ENCODE data around the gene PRR15L. TPM values are rescaled to one million over a fixed set of nuclear protein-coding genes. Genes with fewer than 3 reads are reported as not detected.
"Not testable (repeated sequence)": the region's sequence is repeated elsewhere in the genome, so short reads cannot be mapped to it uniquely, and the experiment has no call there.

Gene PRR15L
- total and polyA plus RNA-seq, 2 donors, result 1.2 to 3.4 TPM

GRCh38 chr17:47927821-47928400 is 29.8 kb downstream of the PRR15L start:
- no peak for DNase-seq (ENCODE audit: extremely low spot score)
- Histone ChIP-seq H3K27ac (ENCODE audit: low read depth) (no peak overlapping the region), H3K4me1 (ENCODE audit: insufficient read depth) (no peaks in the 10 kb centered on the region), H3K4me3 (ENCODE audit: low read depth, low read length) (no peak overlapping the region), H3K36me3 (ENCODE audit: insufficient read depth) (peaks cover 5% of the 10 kb centered on the region)
- 92% methylated on average over 20 of the region's 20 CpGs for WGBS

GRCh38 chr17:47925678-47925988 is 32.0 kb downstream of the PRR15L start:
- Histone ChIP-seq H3K27ac (ENCODE audit: low read depth) (no peak overlapping the region), H3K4me3 (ENCODE audit: low read depth, low read length) (no peak overlapping the region), H3K4me1 (ENCODE audit: insufficient read depth) (no peaks in the 10 kb centered on the region), H3K36me3 (ENCODE audit: insufficient read depth) (peaks cover 5% of the 10 kb centered on the region)
- DNase-seq (ENCODE audit: extremely low spot score), result no peak
- WGBS, result 85% methylated on average over 3 of the region's 3 CpGs

GRCh38 chr17:47924785-47925677 is 32.7 kb downstream of the PRR15L start:
- Histone ChIP-seq H3K4me1 (ENCODE audit: insufficient read depth) (no peaks in the 10 kb centered on the region), H3K36me3 (ENCODE audit: insufficient read depth) (peaks cover 5% of the 10 kb centered on the region), H3K27ac (ENCODE audit: low read depth) (no peak overlapping the region), H3K4me3 (ENCODE audit: low read depth, low read length) (no peak overlapping the region)
- WGBS, result 89% methylated on average over 23 of the region's 23 CpGs
- DNase-seq (ENCODE audit: extremely low spot score), result no peak

GRCh38 chr17:47919889-47920288 is 37.8 kb downstream of the PRR15L start:
- not testable (repeated sequence) for H3K27ac ChIP-seq (ENCODE audit: low read depth); H3K36me3 ChIP-seq (ENCODE audit: insufficient read depth); DNase-seq (ENCODE audit: extremely low spot score); H3K4me3 ChIP-seq (ENCODE audit: low read depth, low read length); H3K4me1 ChIP-seq (ENCODE audit: insufficient read depth)
- 96% methylated on average over 14 of the region's 14 CpGs for WGBS

- DNase-seq (ENCODE audit: extremely low spot score), result no peak
- 91% methylated on average over 2 of the region's 2 CpGs for WGBS
- Histone ChIP-seq H3K4me1 (ENCODE audit: insufficient read depth) (no peaks in the 10 kb centered on the region), H3K27ac (ENCODE audit: low read depth) (no peak overlapping the region), H3K36me3 (ENCODE audit: insufficient read depth) (peaks cover 2% of the 10 kb centered on the region), H3K4me3 (ENCODE audit: low read depth, low read length) (no peak overlapping the region)
These were observed 38.7 kb downstream of the PRR15L start for GRCh38 chr17:47918991-47919390.

GRCh38 chr17:47918006-47918405 is 39.7 kb downstream of the PRR15L start:
- peaks cover under 1% of the 10 kb centered on the region for H3K36me3 ChIP-seq (ENCODE audit: insufficient read depth)
- DNase-seq (ENCODE audit: extremely low spot score), result no peak
- no peak overlapping the region for H3K27ac ChIP-seq (ENCODE audit: low read depth)
- 73% methylated on average over 2 of the region's 2 CpGs for WGBS
- no peak overlapping the region for H3K4me3 ChIP-seq (ENCODE audit: low read depth, low read length)
- H3K4me1 ChIP-seq (ENCODE audit: insufficient read depth), result no peaks in the 10 kb centered on the region

GRCh38 chr17:47917581-47917980 is 40.1 kb downstream of the PRR15L start:
- no peak overlapping the region for H3K27ac ChIP-seq (ENCODE audit: low read depth)
- 71% methylated on average over 2 of the region's 2 CpGs for WGBS

GRCh38 chr17:47916489-47917208 is 41.0 kb downstream of the PRR15L start:
- no peak overlapping the region for H3K4me3 ChIP-seq (ENCODE audit: low read depth, low read length)
- no peak overlapping the region for H3K27ac ChIP-seq (ENCODE audit: low read depth)
- no peaks in the 10 kb centered on the region for H3K4me1 ChIP-seq (ENCODE audit: insufficient read depth)
- 90% methylated on average over 19 of the region's 19 CpGs for WGBS
- H3K36me3 ChIP-seq (ENCODE audit: insufficient read depth), result no peaks in the 10 kb centered on the region
- DNase-seq (ENCODE audit: extremely low spot score), result no peak

More at GRCh38 chr17:47917581-47917980, 40.1 kb downstream of the PRR15L start:
- DNase-seq (ENCODE audit: extremely low spot score), result no peak
- Histone ChIP-seq H3K36me3 (ENCODE audit: insufficient read depth) (no peaks in the 10 kb centered on the region), H3K4me1 (ENCODE audit: insufficient read depth) (no peaks in the 10 kb centered on the region), H3K4me3 (ENCODE audit: low read depth, low read length) (no peak overlapping the region)

GRCh38 chr17:47915776-47916398 is 41.8 kb downstream of the PRR15L start:
- DNase-seq (ENCODE audit: extremely low spot score), result no peak
- Histone ChIP-seq H3K4me1 (ENCODE audit: insufficient read depth) (no peaks in the 10 kb centered on the region), H3K27ac (ENCODE audit: low read depth) (no peak overlapping the region), H3K4me3 (ENCODE audit: low read depth, low read length) (no peak overlapping the region), H3K36me3 (ENCODE audit: insufficient read depth) (no peaks in the 10 kb centered on the region)
- WGBS, result 64% methylated on average over 12 of the region's 12 CpGs

GRCh38 chr17:47914306-47914948 is 43.3 kb downstream of the PRR15L start:
- no peak for DNase-seq (ENCODE audit: extremely low spot score)
- WGBS, result 63% methylated on average over 4 of the region's 4 CpGs
- H3K4me3 ChIP-seq (ENCODE audit: low read depth, low read length), result no peak overlapping the region

GRCh38 chr17:47913050-47913449 is 44.6 kb downstream of the PRR15L start:
- Histone ChIP-seq H3K4me1 (ENCODE audit: insufficient read depth) (no peaks in the 10 kb centered on the region), H3K27ac (ENCODE audit: low read depth) (no peak overlapping the region), H3K36me3 (ENCODE audit: insufficient read depth) (no peaks in the 10 kb centered on the region), H3K4me3 (ENCODE audit: low read depth, low read length) (no peak overlapping the region)
- WGBS, result 97% methylated on average over 2 of the region's 2 CpGs
- DNase-seq (ENCODE audit: extremely low spot score), result no peak

More at GRCh38 chr17:47914306-47914948, 43.3 kb downstream of the PRR15L start:
- Histone ChIP-seq H3K4me1 (ENCODE audit: insufficient read depth) (no peaks in the 10 kb centered on the region), H3K36me3 (ENCODE audit: insufficient read depth) (no peaks in the 10 kb centered on the region), H3K27ac (ENCODE audit: low read depth) (no peak overlapping the region)

- no peak overlapping the region for H3K4me3 ChIP-seq (ENCODE audit: low read depth, low read length)
- WGBS, result 80% methylated on average over 8 of the region's 8 CpGs
- no peak for DNase-seq (ENCODE audit: extremely low spot score)
- no peaks in the 10 kb centered on the region for H3K36me3 ChIP-seq (ENCODE audit: insufficient read depth)
- no peaks in the 10 kb centered on the region for H3K4me1 ChIP-seq (ENCODE audit: insufficient read depth)
- no peak overlapping the region for H3K27ac ChIP-seq (ENCODE audit: low read depth)
These were observed 49.6 kb downstream of the PRR15L start for GRCh38 chr17:47907932-47908562.

GRCh38 chr17:47906443-47906842 is 51.2 kb downstream of the PRR15L start:
- DNase-seq (ENCODE audit: extremely low spot score), result no peak
- H3K4me1 ChIP-seq (ENCODE audit: insufficient read depth), result no peaks in the 10 kb centered on the region
- WGBS, result 87% methylated on average over 3 of the region's 3 CpGs
- no peak overlapping the region for H3K27ac ChIP-seq (ENCODE audit: low read depth)
- H3K4me3 ChIP-seq (ENCODE audit: low read depth, low read length), result no peak overlapping the region
- no peaks in the 10 kb centered on the region for H3K36me3 ChIP-seq (ENCODE audit: insufficient read depth)
